H1 (cell line): ENCODE data around the gene LSM5. TPM values are rescaled to one million over a fixed set of nuclear protein-coding genes. Genes with fewer than 3 reads are reported as not detected.

ENCODE experiments used
- CTCF ChIA-PET: fragments of 300-600 bp; sonication (Branson Sonifier 250); formaldehyde crosslinking; loops from one replicate; lab custom pipeline; 2021; ENCODE audit not compliant: partially characterized antibody; lab: Charles Lee
- POLR2A ChIA-PET: fragments of 300-600 bp; sonication (Branson Sonifier 250); formaldehyde crosslinking; loops from one replicate; lab custom pipeline; 2021; ENCODE audit warnings: inconsistent platforms; ENCODE audit not compliant: partially characterized antibody; lab: Charles Lee
- DNase-seq, 2 experiments: peaks; one replicate each; pipeline versions ENCODE4 v3.0.0 to v3.0.0-alpha.2; 2010 to 2022; ENCODE audit warnings: low spot score in 2 of 2, low read depth in 1 of 2, mixed read lengths in 1 of 2
- FAIRE-seq: peaks from 2 replicates; lab custom pipeline; 2011; peaks lifted over from hg19 to GRCh38; lab: Jason Lieb, UNC
- H2AFZ ChIP-seq: 2 replicates; pipeline ENCODE4 v1.8.1; 2012; ENCODE audit warnings: low read length, inconsistent platforms
- H2AK5ac ChIP-seq: 2 replicates; pipeline ENCODE4 v1.6.1; 2013; ENCODE audit warnings: low read depth, low read length
- H2BK120ac ChIP-seq: replicated peaks from 2 replicates; pipeline ENCODE3; 2013; ENCODE audit warnings: low read depth, low read length, inconsistent platforms
- H2BK12ac ChIP-seq: 2 replicates; pipeline ENCODE4 v1.6.1; 2013; ENCODE audit warnings: low read depth, low read length
- H2BK15ac ChIP-seq: 2 replicates; pipeline ENCODE4 v1.6.1; 2013; ENCODE audit warnings: low read length
- H2BK20ac ChIP-seq: 2 replicates; pipeline ENCODE4 v1.6.1; 2013; ENCODE audit warnings: low read length
- H2BK5ac ChIP-seq: 2 replicates; pipeline ENCODE4 v1.6.1; 2013; ENCODE audit warnings: low read depth, low read length
- H3K14ac ChIP-seq: 2 replicates; pipeline ENCODE4 v1.6.1; 2013; ENCODE audit warnings: inconsistent platforms; ENCODE audit not compliant: insufficient read length
- H3K18ac ChIP-seq: 2 replicates; pipeline ENCODE4 v1.6.1; 2013; ENCODE audit warnings: low read length; ENCODE audit errors: extremely low read depth
- H3K23ac ChIP-seq: 2 replicates; pipeline ENCODE4 v1.6.1; 2013; ENCODE audit warnings: inconsistent platforms; ENCODE audit not compliant: insufficient read length
- H3K23me2 ChIP-seq: 2 replicates; pipeline ENCODE4 v1.6.1; 2013; ENCODE audit warnings: low read depth, low read length
- H3K27ac ChIP-seq: 2 replicates; pipeline ENCODE4 v1.6.1; 2011; ENCODE audit warnings: low read depth, low read length, inconsistent platforms
- H3K27me3 ChIP-seq, 4 experiments: replicated peaks in 1 of 4; 1 replicate in 1 of 4; 2 replicates in 3 of 4; pipeline versions ENCODE4 v1.6.1 to v1.8.1; 2011 to 2013; ENCODE audit warnings: low read length in 3 of 4, mild to moderate bottlenecking in 3 of 4, inconsistent platforms in 2 of 4, mixed read lengths in 2 of 4, moderate library complexity in 1 of 4; ENCODE audit not compliant: control insufficient read depth in 3 of 4, insufficient read depth in 3 of 4; ENCODE audit errors: extremely low read depth in 1 of 4
- H3K36me3 ChIP-seq, 4 experiments: 2 replicates each; pipeline versions ENCODE4 v1.6.1 to v1.8.1; 2011 to 2013; ENCODE audit warnings: mild to moderate bottlenecking in 4 of 4, low read length in 3 of 4, moderate library complexity in 2 of 4, control low read depth in 1 of 4, inconsistent platforms in 1 of 4; ENCODE audit not compliant: insufficient read depth in 4 of 4, control insufficient read depth in 2 of 4
- H3K4ac ChIP-seq: replicated peaks from 2 replicates; pipeline ENCODE3; 2013; ENCODE audit warnings: low read length, low read depth, mixed read lengths, inconsistent platforms; ENCODE audit not compliant: insufficient read length
- H3K4me1 ChIP-seq, 4 experiments: replicated peaks in 1 of 4; 1 replicate in 1 of 4; 2 replicates in 3 of 4; pipeline versions ENCODE4 v1.6.1 to v1.8.1; 2011 to 2013; ENCODE audit warnings: low read length in 3 of 4, inconsistent platforms in 2 of 4, mixed read lengths in 1 of 4; ENCODE audit not compliant: insufficient read depth in 4 of 4, control insufficient read depth in 3 of 4
- H3K4me2 ChIP-seq, 2 experiments: 2 replicates each; pipeline versions ENCODE4 v1.6.1 to v1.8.1; 2011 to 2013; ENCODE audit warnings: low read depth in 2 of 2, low read length in 2 of 2, control low read depth in 1 of 2, inconsistent platforms in 1 of 2, mild to moderate bottlenecking in 1 of 2; ENCODE audit not compliant: insufficient read depth in 1 of 2
- H3K4me3 ChIP-seq, 4 experiments: fragments of 200-600, 300-600 bp in 1 of 4; sonication (generic), shearing (Covaris generic), sonication (Bioruptor Twin) in 1 of 4; 2 replicates each; pipeline versions ENCODE4 v1.5.1 to v1.8.1; 2011 to 2016; ENCODE audit warnings: low read length in 4 of 4, low read depth in 3 of 4, control low read depth in 2 of 4, inconsistent platforms in 2 of 4, mild to moderate bottlenecking in 2 of 4, mixed read lengths in 1 of 4, moderate library complexity in 1 of 4; ENCODE audit not compliant: insufficient read depth in 2 of 4; ENCODE audit errors: extremely low read depth in 1 of 4
- H3K56ac ChIP-seq: replicated peaks from 2 replicates; pipeline ENCODE3; 2013; ENCODE audit warnings: low read depth, mild to moderate bottlenecking, mixed read lengths, low read length, inconsistent platforms; ENCODE audit not compliant: insufficient read length
- H3K79me1 ChIP-seq: 2 replicates; pipeline ENCODE4 v1.6.1; 2013; ENCODE audit warnings: low read depth, low read length, control low read depth
- H3K79me2 ChIP-seq, 2 experiments: 2 replicates each; pipeline versions ENCODE4 v1.6.1 to v1.8.1; 2012 to 2013; ENCODE audit warnings: low read length in 2 of 2, mild to moderate bottlenecking in 2 of 2, inconsistent platforms in 1 of 2; ENCODE audit not compliant: insufficient read depth in 2 of 2, control insufficient read depth in 1 of 2
- H3K9ac ChIP-seq, 4 experiments: replicated peaks in 1 of 4; 1 replicate in 1 of 4; 2 replicates in 3 of 4; pipeline versions ENCODE4 v1.6.1 to v1.8.1; 2011 to 2013; ENCODE audit warnings: low read depth in 3 of 4, low read length in 3 of 4, control low read depth in 2 of 4, mild to moderate bottlenecking in 2 of 4, moderate library complexity in 2 of 4, inconsistent platforms in 1 of 4; ENCODE audit errors: extremely low read depth in 1 of 4
- H3K9me3 ChIP-seq, 2 experiments: 2 replicates each; pipeline versions ENCODE4 v1.6.1 to v1.8.1; 2012 to 2013; ENCODE audit warnings: mild to moderate bottlenecking in 2 of 2, moderate library complexity in 2 of 2, control low read depth in 1 of 2, inconsistent platforms in 1 of 2, low read depth in 1 of 2, low read length in 1 of 2, mixed read lengths in 1 of 2; ENCODE audit not compliant: insufficient read depth in 2 of 2
- H4K20me1 ChIP-seq, 2 experiments: replicated peaks in 1 of 2; 2 replicates each; pipeline versions ENCODE3 to v1.8.1; 2011 to 2013; ENCODE audit warnings: inconsistent platforms in 2 of 2, low read length in 2 of 2, mild to moderate bottlenecking in 1 of 2; ENCODE audit not compliant: insufficient read depth in 2 of 2, control insufficient read depth in 1 of 2
- H4K5ac ChIP-seq: 2 replicates; pipeline ENCODE4 v1.6.1; 2013; ENCODE audit warnings: low read length, low read depth, mixed read lengths, inconsistent platforms; ENCODE audit not compliant: insufficient read length
- H4K8ac ChIP-seq: 2 replicates; pipeline ENCODE4 v1.8.0; 2013; ENCODE audit warnings: mild to moderate bottlenecking, moderate library complexity, low read length, inconsistent platforms; ENCODE audit not compliant: insufficient read depth; ENCODE audit errors: extremely low read depth
- H4K91ac ChIP-seq: replicated peaks from 2 replicates; pipeline ENCODE3; 2013; ENCODE audit warnings: low read length, mixed read lengths, inconsistent platforms; ENCODE audit not compliant: insufficient read length
- HDAC6 ChIP-seq: IDR thresholded peaks from one replicate; pipeline ENCODE4 v1.7.1; 2012; ENCODE audit warnings: low read depth, mild to moderate bottlenecking, inconsistent platforms, low read length, moderate library complexity
- KDM4A ChIP-seq: IDR thresholded peaks from one replicate; pipeline ENCODE4 v1.7.1; 2012; ENCODE audit warnings: low read depth, mild to moderate bottlenecking, moderate library complexity, low read length, inconsistent platforms; ENCODE audit not compliant: severe bottlenecking
- NRF1 ChIP-seq: IDR thresholded peaks from 2 replicates; pipeline ENCODE4 v1.6.1; 2011; ENCODE audit warnings: mild to moderate bottlenecking, low read depth, low read length, improper control_type of control experiment
- RAD21 ChIP-seq, 2 experiments: IDR thresholded peaks in 1 of 2; conservative IDR thresholded peaks in 1 of 2; 2 replicates each; pipeline ENCODE4 v1.6.1; 2011; ENCODE audit warnings: low read depth in 2 of 2, low read length in 2 of 2, improper control_type of control experiment in 1 of 2, inconsistent platforms in 1 of 2, mild to moderate bottlenecking in 1 of 2, moderate library complexity in 1 of 2
- SIN3A ChIP-seq, 2 experiments: IDR thresholded peaks in 1 of 2; conservative IDR thresholded peaks in 1 of 2; 2 replicates each; pipeline ENCODE4 v1.6.1; 2011 to 2012; ENCODE audit warnings: low read length in 2 of 2, improper control_type of control experiment in 1 of 2, low read depth in 1 of 2, mild to moderate bottlenecking in 1 of 2
- SIRT6 ChIP-seq: IDR thresholded peaks from one replicate; pipeline ENCODE4 v1.7.1; 2012; ENCODE audit warnings: low read length, inconsistent platforms
- SP2 ChIP-seq: IDR thresholded peaks from 2 replicates; pipeline ENCODE4 v1.6.1; 2012; ENCODE audit warnings: mild to moderate bottlenecking, low read length, inconsistent platforms
- TEAD4 ChIP-seq: IDR thresholded peaks from 2 replicates; pipeline ENCODE4 v1.6.1; 2012; ENCODE audit warnings: low read depth, low read length, inconsistent platforms, mixed read lengths
- WGBS, 2 experiments: shearing (Covaris generic) in 1 of 2; methylation state at CpG; one replicate each; pipeline versions ENCODE4 v1.1.6 to v1.1.7; 2013 to 2015; ENCODE audit warnings: low lambda C conversion rate in 2 of 2, mixed read lengths in 2 of 2, inconsistent platforms in 1 of 2, low coverage in 1 of 2, missing lambda C conversion rate in 1 of 2; ENCODE audit not compliant: insufficient replicate concordance in 2 of 2, insufficient coverage in 1 of 2, insufficient read length in 1 of 2; ENCODE audit errors: extremely low coverage in 1 of 2, missing lambda C conversion rate in 1 of 2; 5-methylcytosine and 5-hydroxymethylcytosine counted together
- polyA plus RNA-seq, 7 experiments: library from polyadenylated mRNA; depleted of rRNA in 3 of 7; stranded (reverse) in 5 of 7; unstranded in 2 of 7; fragments of >200 nt in 5 of 7; fragments of 200-250 nt in 2 of 7; gene quantifications; 1 replicate in 5 of 7; 2 replicates in 1 of 7; 4 replicates in 1 of 7; pipeline versions ENCODE4 v1.2.1 to v1.2.3, GENCODE V29; 2011 to 2013; ENCODE audit warnings: missing spikeins in 2 of 7, mixed read lengths in 2 of 7
- total RNA-seq: library from RNA; stranded (reverse); fragmentation: NEBNext Ultra II Directional; extraction: Animal tissue kit (Norgen Biotek cat#: 25700); gene quantifications from 2 replicates; pipeline ENCODE4 v1.2.1, GENCODE V29; 2021
- TF ChIP-seq, protein P1 (sequence below), 3 experiments: IDR thresholded peaks; 1 replicate in 2 of 3; 2 replicates in 1 of 3; pipeline versions ENCODE4 v1.5.1 to v1.6.1; 2011; ENCODE audit warnings: low read length in 3 of 3, mild to moderate bottlenecking in 3 of 3, inconsistent platforms in 2 of 3, low read depth in 1 of 3, moderate library complexity in 1 of 3; ENCODE audit not compliant: insufficient read depth in 1 of 3; ENCODE audit errors: control extremely low read depth in 1 of 3

Gene LSM5
- total and polyA plus RNA-seq, 2 of the 8 experiments (the other 6 are each of a cell fraction or from before 2014, with no cell fraction given): 58.9 to 103 TPM

- POLR2A ChIA-PET: interaction anchor here (1.3 to 1.4 kb wide), 2 partner anchors 9 to 10 kb away, joined by 3 to 4 read pairs; partner anchors contain the start of gene LSM5
- peak; percentile 97 for FAIRE-seq
- TF ChIP-seq SP2 (no peak), SIN3A (conservative IDR thresholded peaks at IDR 0.05 in 1 of 2, IDR thresholded peaks at IDR 0.05 in 1 of 2; ENCODE audit: low read depth in 1 of 2, low read length in 2 of 2) (no peak), HDAC6 (no peak), RAD21 (IDR thresholded peaks at IDR 0.05 in 1 of 2, conservative IDR thresholded peaks at IDR 0.05 in 1 of 2; ENCODE audit: low read depth in 2 of 2, low read length in 2 of 2) (peak; percentile 98), KDM4A (no peak), SIRT6 (no peak), NRF1 (no peak), TEAD4 (no peak)
- TF ChIP-seq, protein P1, sequence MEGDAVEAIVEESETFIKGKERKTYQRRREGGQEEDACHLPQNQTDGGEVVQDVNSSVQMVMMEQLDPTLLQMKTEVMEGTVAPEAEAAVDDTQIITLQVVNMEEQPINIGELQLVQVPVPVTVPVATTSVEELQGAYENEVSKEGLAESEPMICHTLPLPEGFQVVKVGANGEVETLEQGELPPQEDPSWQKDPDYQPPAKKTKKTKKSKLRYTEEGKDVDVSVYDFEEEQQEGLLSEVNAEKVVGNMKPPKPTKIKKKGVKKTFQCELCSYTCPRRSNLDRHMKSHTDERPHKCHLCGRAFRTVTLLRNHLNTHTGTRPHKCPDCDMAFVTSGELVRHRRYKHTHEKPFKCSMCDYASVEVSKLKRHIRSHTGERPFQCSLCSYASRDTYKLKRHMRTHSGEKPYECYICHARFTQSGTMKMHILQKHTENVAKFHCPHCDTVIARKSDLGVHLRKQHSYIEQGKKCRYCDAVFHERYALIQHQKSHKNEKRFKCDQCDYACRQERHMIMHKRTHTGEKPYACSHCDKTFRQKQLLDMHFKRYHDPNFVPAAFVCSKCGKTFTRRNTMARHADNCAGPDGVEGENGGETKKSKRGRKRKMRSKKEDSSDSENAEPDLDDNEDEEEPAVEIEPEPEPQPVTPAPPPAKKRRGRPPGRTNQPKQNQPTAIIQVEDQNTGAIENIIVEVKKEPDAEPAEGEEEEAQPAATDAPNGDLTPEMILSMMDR (IDR thresholded peaks at IDR 0.05; ENCODE audit: control extremely low read depth in 1 of 3, insufficient read depth in 1 of 3, low read depth in 1 of 3, low read length in 3 of 3): peak in 2 of 3 experiments; percentile 91; a peak in 3 of 4 replicates
These were observed 10.5 kb downstream of the LSM5 start for GRCh38 chr7:32479574-32480200.

More at GRCh38 chr7:32479574-32480200, 10.5 kb downstream of the LSM5 start:
- no peak overlapping the region for H2BK20ac ChIP-seq
- 52% methylated on average over 2 of the region's 2 CpGs; no CpG with 5 or more reads in 1 of the 2 experiments for WGBS, 2 experiments
- H4K8ac ChIP-seq: no peak overlapping the region
- H3K36me3 ChIP-seq: no peaks in the 10 kb centered on the region
- H3K4me1 ChIP-seq: no peaks in the 10 kb centered on the region
- no peak overlapping the region for H3K14ac ChIP-seq
- H3K4ac ChIP-seq: no peak overlapping the region
- no peak overlapping the region for H3K56ac ChIP-seq
- H4K91ac ChIP-seq: no peak overlapping the region
- no peak overlapping the region for H2AK5ac ChIP-seq
- H3K79me1 ChIP-seq: no peaks in the 10 kb centered on the region
- no peak overlapping the region for H2BK12ac ChIP-seq
- H4K20me1 ChIP-seq: no peaks in the 10 kb centered on the region
- H2BK15ac ChIP-seq: no peak overlapping the region
- H3K27me3 ChIP-seq: no peaks in the 10 kb centered on the region
- H2AFZ ChIP-seq: no peak overlapping the region
- H3K4me3 ChIP-seq: no peak overlapping the region
- H4K5ac ChIP-seq: no peak overlapping the region
- H3K4me2 ChIP-seq: no peak overlapping the region
- no peaks in the 10 kb centered on the region for H3K23me2 ChIP-seq
- H2BK5ac ChIP-seq: no peak overlapping the region
- H3K9ac ChIP-seq: no peak overlapping the region
- CTCF ChIA-PET: interaction anchor here (0.7 to 2.5 kb wide), 42 partner anchors 9 to 1281 kb away, joined by 3 to 25 read pairs (median 4); partner anchors contain the start of gene LSM5
- no peaks in the 10 kb centered on the region for H3K79me2 ChIP-seq
- no peaks in the 10 kb centered on the region for H3K9me3 ChIP-seq
- peak in 1 of 2 experiments; percentile 55 for DNase-seq
- H2BK120ac ChIP-seq: no peak overlapping the region
- no peak overlapping the region for H3K23ac ChIP-seq
- no peak overlapping the region for H3K27ac ChIP-seq
- no peak overlapping the region for H3K18ac ChIP-seq
